Fibroblast of the conjunctiva (primary cell): Measurements from ENCODE around the gene CERS6.

Source experiments
- DNase-seq: peaks from one replicate; pipeline ENCODE4 v3.0.0-alpha.2; 2010; ENCODE audit warnings: low read depth

The CERS6 gene

DNA sequence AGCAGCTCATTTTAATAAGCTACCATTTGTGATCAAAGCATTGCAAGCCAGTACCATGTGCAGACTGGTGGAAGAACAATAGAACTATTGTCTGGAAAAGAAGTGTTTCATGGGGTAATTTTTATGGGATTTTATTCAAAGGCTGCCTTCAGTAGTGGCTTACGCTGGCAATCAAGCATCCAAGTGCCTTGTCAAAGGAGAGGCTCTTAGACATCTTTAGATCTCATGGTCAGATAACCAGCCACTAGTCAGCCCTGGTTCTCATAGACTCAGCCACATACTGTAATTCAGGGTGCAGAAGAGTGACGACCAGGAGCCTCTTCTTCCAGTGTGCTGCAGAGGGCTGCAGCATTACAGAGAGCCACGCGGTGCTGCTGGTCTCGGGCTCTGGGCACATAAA is 247.9 kb downstream of the CERS6 start:
- DNase-seq, result no peak

DNA sequence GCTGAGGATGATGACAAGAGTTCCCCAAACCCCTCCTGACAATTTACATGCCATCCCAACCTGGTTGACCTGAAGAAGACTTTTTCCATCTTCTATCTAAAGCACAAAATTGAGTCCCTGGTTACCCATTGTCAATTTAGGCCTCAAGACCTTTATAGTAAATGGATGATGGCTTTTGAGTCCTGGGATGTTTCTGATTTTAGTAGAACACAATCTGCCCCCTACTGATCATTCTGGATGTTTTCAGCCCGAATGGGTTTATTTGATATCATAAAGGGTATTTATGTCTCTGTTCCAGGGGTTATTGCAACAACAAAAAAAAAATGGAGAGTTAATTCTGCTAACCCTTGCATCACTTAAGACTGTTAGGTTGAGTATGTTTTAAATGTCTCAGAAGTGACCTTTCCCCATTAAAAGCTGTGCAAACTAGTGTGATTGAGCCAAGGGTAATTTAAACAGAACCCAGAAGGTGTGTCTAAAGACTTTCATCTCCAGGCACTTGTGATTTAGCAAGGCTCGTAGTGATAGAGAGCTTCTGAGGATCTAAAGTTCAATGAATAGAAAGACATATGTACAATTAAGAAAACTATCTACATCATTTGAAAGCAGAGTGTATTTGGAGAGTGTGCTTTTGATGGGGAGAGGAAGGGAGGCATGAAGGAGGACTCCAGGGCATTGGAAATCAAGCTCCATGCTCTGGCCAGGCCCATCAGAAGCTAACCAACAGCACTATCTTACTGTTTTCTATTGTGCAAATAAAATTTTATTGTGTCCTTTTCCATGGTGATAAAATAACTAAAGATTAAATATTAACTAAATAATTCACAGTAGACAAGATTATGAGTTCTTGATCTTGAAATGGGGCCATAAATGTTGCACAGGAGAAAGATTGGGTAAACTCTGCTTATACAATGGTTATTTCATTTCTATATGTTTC is 249.7 kb downstream of the CERS6 start:
- DNase-seq, result peak; percentile 34

- DNase-seq, result no peak
Observed at GRCh38 chr2:168706806-168707205, 250.7 kb downstream of the CERS6 start.

GRCh38 chr2:168708080-168708479 is 252.0 kb downstream of the CERS6 start:
- DNase-seq, result no peak

- no peak for DNase-seq
Observed at GRCh38 chr2:168710754-168711467, 254.8 kb downstream of the CERS6 start.

GRCh38 chr2:168712053-168712452 is 256.0 kb downstream of the CERS6 start:
- no peak for DNase-seq

DNA sequence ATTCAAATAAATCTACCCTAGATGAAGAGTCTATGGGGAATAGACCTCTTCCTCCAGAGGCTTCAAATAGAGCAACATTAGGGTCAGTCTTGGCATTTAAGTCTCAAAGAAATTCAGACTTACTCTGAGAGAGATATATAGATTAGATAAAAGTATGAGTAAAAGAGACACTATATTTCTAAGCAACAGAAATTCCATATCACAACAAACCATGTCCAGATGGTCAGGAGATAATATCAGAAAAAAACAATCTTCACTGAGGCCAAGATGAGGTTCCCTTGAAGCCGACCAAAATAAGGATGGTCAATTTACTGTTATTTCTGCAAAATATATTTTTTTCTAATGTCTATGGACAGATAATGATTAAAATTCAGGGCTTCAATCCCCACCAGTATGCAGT is 257.3 kb downstream of the CERS6 start:
- no peak for DNase-seq

GRCh38 chr2:168715849-168716248 is 259.8 kb downstream of the CERS6 start:
- DNase-seq, result no peak

DNA sequence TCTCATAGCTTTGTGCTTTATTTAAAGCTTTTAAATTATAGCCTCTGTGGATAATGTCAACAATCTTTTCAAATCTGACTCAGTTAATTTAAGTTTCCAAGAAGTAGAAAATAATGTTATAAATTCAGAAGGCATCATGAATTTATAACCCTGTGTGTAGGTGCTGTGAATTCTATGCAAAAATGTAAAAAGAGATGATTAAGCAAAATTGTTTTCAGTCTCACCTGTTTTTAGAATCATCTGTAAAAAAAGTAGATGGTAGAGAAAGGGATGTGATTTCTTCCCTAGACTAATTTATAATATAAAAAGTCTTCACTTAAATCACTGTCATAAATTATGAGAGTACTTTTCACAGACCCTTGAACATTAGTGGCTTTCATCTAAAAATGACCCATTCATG is 260.8 kb downstream of the CERS6 start:
- DNase-seq, result no peak

GRCh38 chr2:168717790-168718502 is 261.9 kb downstream of the CERS6 start:
- no peak for DNase-seq

GRCh38 chr2:168718622-168719021 is 262.6 kb downstream of the CERS6 start:
- no peak for DNase-seq

- DNase-seq, result no peak
Observed at GRCh38 chr2:168719446-168719845, 263.4 kb downstream of the CERS6 start.

- peak; percentile 3 for DNase-seq
Observed at GRCh38 chr2:168722592-168722991, 266.5 kb downstream of the CERS6 start.

DNA sequence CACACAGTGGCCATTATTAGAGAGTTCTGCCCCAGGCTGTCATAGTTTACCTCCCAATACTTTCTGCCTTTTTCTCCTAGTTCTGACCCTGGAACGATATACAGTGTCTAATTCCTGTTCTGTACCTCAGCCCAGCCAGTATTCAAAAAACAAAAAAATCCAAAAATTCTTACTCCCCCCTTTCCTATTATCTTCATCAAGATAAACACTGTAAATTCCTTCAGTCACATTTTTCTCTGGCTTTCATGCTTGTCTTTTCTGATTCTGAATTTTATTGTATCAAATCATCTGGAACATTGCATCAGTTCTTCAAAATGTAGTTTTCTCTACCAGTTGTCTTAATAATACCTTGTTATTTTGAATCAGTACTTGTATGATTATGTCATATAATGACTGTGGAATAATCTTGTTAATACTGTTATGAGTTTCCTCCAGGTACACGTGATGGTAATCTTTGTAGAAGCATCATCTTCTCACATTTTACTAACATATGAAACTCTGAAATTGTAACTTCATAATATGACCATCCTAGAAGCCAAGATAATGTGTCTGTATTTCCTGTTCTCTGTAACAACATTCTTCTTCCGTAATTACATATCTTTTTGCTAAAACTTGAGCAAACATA is 267.3 kb downstream of the CERS6 start:
- no peak for DNase-seq

DNA sequence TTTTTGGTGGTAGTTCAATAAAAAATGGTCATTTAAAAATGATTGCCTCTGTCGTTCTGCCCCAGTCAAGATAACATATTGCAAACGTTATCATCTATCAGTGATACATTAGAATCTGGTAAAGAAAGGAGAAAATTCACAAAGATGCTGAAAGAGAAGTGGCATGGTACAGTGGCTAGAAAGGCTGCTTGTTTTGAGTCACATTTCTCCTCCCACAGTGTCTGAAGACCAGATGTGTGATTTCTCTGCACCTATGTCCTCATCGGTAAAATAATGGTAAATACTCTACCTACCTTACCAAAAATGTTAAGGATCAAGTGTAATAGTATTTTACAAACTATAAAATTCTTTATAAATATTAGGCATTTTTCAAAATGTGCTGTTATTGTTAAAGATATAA is 270.3 kb downstream of the CERS6 start:
- DNase-seq, result no peak

DNA sequence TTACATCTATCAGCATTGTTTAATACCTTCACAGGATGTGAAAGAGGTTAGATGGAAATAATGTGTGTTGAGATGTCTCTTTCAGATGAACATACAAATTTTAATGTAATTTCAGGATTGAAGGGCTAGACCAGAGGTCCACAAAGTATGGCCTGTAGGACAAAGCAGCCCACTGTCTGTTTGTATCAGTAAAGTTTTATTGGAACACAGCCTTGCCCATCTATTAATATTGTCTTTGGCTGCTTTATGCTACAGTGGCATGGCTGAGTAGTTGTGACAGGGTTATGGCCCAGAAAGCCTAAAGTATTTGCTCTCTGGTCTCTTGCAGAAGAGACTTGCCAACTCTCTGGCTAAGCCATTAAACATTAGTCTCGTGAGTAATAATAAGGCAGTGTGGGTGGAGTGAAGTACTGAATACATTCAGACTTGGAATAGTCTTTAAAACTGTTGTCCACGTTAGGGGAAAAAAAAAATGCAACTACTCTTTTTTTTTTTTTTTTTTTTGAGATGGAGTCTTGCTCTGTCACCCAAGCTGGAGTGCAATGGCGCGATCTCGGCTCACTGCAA is 271.9 kb downstream of the CERS6 start:
- no peak for DNase-seq

GRCh38 chr2:168729455-168729854 is 273.4 kb downstream of the CERS6 start:
- DNase-seq, result no peak

DNA sequence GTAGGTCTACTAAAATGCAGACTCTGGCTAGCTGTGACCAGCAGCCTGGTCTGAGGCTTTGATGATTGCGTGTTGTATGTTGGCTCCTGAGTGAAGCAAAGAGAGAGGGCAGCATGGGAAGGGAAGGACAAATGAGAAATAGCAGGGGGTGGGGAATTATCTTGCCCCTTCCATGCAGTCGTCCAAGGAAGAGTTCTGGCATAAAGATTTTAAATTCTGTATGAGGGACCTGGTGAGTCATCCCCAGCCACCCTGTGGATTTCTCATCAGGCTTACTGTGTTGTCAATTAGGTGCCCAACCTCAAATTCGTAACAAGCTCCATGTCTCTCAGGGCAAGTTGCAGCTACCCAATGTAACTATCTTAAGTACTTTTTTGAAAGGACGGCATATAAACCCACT is 274.3 kb downstream of the CERS6 start:
- no peak for DNase-seq

- no peak for DNase-seq
Observed at GRCh38 chr2:168731002-168731401, 274.9 kb downstream of the CERS6 start.

- no peak for DNase-seq
Observed at GRCh38 chr2:168731616-168732015, 275.5 kb downstream of the CERS6 start.

GRCh38 chr2:168732100-168732499 is 276.0 kb downstream of the CERS6 start:
- no peak for DNase-seq

- DNase-seq, result no peak
Observed at GRCh38 chr2:168732506-168732905, 276.4 kb downstream of the CERS6 start.
